HCT116 (cell line): ENCODE results near the gene RNH1.

Source experiments
- ATF3 ChIP-seq: IDR thresholded peaks from 2 replicates; pipeline ENCODE4 v1.6.1; 2012
- CBX3 ChIP-seq: IDR thresholded peaks from 2 replicates; pipeline ENCODE4 v1.6.1; 2012; ENCODE audit warnings: low read depth
- CTCF ChIP-seq, 3 experiments: fragments of 200-600 bp in 1 of 3; sonication (generic) in 1 of 3; IDR thresholded peaks in 2 of 3; conservative IDR thresholded peaks in 1 of 3; 2 replicates each; pipeline ENCODE4 v1.5.1; 2012 to 2017; ENCODE audit warnings: low read depth in 2 of 3, low read length in 2 of 3, antibody characterized with exemption in 1 of 3, borderline replicate concordance in 1 of 3, control low read depth in 1 of 3, mild to moderate bottlenecking in 1 of 3, mixed read lengths in 1 of 3, mixed run types in 1 of 3, moderate library complexity in 1 of 3; ENCODE audit not compliant: insufficient read depth in 1 of 3
- EZH2phosphoT487 ChIP-seq: fragments of 200-600 bp; IDR thresholded peaks from 2 replicates; pipeline ENCODE4 v1.6.1; 2018; ENCODE audit warnings: antibody characterized with exemption, borderline replicate concordance
- POLR2A ChIP-seq: IDR thresholded peaks from 2 replicates; pipeline ENCODE4 v1.7.0; 2011; ENCODE audit warnings: borderline replicate concordance; ENCODE audit not compliant: insufficient read depth, insufficient read length; ENCODE audit errors: extremely low read depth
- POLR2AphosphoS5 ChIP-seq: IDR thresholded peaks from 2 replicates; pipeline ENCODE4 v1.6.1; 2011; ENCODE audit warnings: mild to moderate bottlenecking, low read depth, low read length, moderate library complexity
- RAD21 ChIP-seq: IDR thresholded peaks from 2 replicates; pipeline ENCODE4 v1.6.1; 2012; ENCODE audit warnings: low read depth, mild to moderate bottlenecking
- SP1 ChIP-seq: IDR thresholded peaks from 2 replicates; pipeline ENCODE4 v1.6.1; 2012; ENCODE audit warnings: low read depth

GRCh38 chr11:501001-501682 lies 5.9 kb downstream of the RNH1 start:
- TF ChIP-seq POLR2A (no peak), ATF3 (no peak), CTCF (IDR thresholded peaks at IDR 0.05 in 2 of 3, conservative IDR thresholded peaks at IDR 0.05 in 1 of 3; ENCODE audit: borderline replicate concordance in 1 of 3, insufficient read depth in 1 of 3, low read depth in 2 of 3, low read length in 2 of 3) (no peak), POLR2AphosphoS5 (no peak), CBX3 (no peak), RAD21 (no peak), SP1 (no peak), EZH2phosphoT487 (no peak)
